ENCODE data around the gene CDON.

DNA sequence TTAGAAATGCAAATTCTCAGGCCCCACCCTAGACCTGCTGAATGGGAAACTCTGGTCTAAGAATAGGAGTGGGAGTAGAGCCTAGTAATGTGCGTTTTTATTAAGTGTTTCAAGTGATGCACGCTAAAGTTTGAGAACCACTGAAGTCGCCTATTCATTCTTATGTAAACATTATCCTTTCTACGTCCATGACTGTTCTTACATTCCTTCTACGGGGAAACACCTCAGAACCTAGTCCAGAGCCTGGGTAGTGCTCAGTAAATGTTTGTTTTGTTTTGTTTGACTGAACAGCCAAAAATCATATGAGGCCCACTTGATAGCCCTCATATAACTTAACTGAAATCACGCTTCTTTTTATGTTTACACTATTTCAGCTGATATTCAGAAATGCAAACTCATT is 87.0 kb downstream of the CDON start:
- TF ChIP-seq JUN (CRISPR knock-in tag; IDR thresholded peaks at IDR 0.05) (no peak), KAT7 (CRISPR knock-in tag; IDR thresholded peaks at IDR 0.05; ENCODE audit: borderline replicate concordance) (no peak), MXD4 (CRISPR knock-in tag; IDR thresholded peaks at IDR 0.05; ENCODE audit: borderline replicate concordance) (no peak)
- TF ChIP-seq, protein P1, sequence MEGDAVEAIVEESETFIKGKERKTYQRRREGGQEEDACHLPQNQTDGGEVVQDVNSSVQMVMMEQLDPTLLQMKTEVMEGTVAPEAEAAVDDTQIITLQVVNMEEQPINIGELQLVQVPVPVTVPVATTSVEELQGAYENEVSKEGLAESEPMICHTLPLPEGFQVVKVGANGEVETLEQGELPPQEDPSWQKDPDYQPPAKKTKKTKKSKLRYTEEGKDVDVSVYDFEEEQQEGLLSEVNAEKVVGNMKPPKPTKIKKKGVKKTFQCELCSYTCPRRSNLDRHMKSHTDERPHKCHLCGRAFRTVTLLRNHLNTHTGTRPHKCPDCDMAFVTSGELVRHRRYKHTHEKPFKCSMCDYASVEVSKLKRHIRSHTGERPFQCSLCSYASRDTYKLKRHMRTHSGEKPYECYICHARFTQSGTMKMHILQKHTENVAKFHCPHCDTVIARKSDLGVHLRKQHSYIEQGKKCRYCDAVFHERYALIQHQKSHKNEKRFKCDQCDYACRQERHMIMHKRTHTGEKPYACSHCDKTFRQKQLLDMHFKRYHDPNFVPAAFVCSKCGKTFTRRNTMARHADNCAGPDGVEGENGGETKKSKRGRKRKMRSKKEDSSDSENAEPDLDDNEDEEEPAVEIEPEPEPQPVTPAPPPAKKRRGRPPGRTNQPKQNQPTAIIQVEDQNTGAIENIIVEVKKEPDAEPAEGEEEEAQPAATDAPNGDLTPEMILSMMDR (IDR thresholded peaks at IDR 0.05): no peak
- TF ChIP-seq, protein P2, sequence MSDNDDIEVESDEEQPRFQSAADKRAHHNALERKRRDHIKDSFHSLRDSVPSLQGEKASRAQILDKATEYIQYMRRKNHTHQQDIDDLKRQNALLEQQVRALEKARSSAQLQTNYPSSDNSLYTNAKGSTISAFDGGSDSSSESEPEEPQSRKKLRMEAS (CRISPR knock-in tag; IDR thresholded peaks at IDR 0.05): no peak
